Pancreas (tissue), 10 donors: ENCODE measurements around the gene FOXI3. TPM values are rescaled to one million over a fixed set of nuclear protein-coding genes. Genes with fewer than 3 reads are reported as not detected.

Source experiments
- ATAC-seq, 4 donors: fragments of 200-7000 bp; cut with Tn5 transposase; one replicate each; pipeline versions ENCODE4 v1.8.0 to v1.9.1; 2020; ENCODE audit warnings: mild to moderate bottlenecking in 4 of 4, moderate library complexity in 4 of 4
- DNase-seq, 6 donors: peaks; one replicate each; pipeline ENCODE4 v3.0.0-alpha.2; 2020
- FAIRE-seq: peaks from 2 replicates; lab custom pipeline; 2012; peaks lifted over from hg19 to GRCh38; lab: Jason Lieb, UNC
- H3K27ac ChIP-seq, 4 donors: fragments of 200-600 bp; sonication (generic); 1 replicate in 3 of 4; 2 replicates in 1 of 4; pipeline versions ENCODE4 v1.5.0 to v1.8.0; 2020
- H3K27me3 ChIP-seq, 4 donors: fragments of 200-600 bp; one replicate each; pipeline ENCODE4 v1.8.0; 2021
- H3K36me3 ChIP-seq, 3 donors: fragments of 200-600 bp; sonication (generic) in 1 of 3; one replicate each; pipeline versions ENCODE4 v1.5.0 to v1.8.0; 2020 to 2021
- H3K4me1 ChIP-seq, 3 donors: fragments of 200-600 bp; one replicate each; pipeline ENCODE4 v1.8.0; 2021
- H3K4me3 ChIP-seq, 4 donors: fragments of 200-600 bp; sonication (generic) in 2 of 4; one replicate each; pipeline versions ENCODE4 v1.5.0 to v1.8.0; 2020 to 2021
- H3K9me3 ChIP-seq, 4 donors: fragments of 200-600 bp; one replicate each; pipeline ENCODE4 v1.8.0; 2021
- CTCF ChIP-seq, 4 donors: fragments of 200-600 bp; sonication (generic) in 3 of 4; IDR thresholded peaks; one replicate each; pipeline versions ENCODE4 v1.5.0 to v1.8.0; 2021; ENCODE audit warnings: antibody characterized with exemption in 4 of 4
- WGBS, 2 donors: extraction: QIAGEN DNeasy Blood & Tissue Kit; methylation state at CpG; one replicate each; pipeline ENCODE4 v1.1.7; 2013; 5-methylcytosine and 5-hydroxymethylcytosine counted together
- intact Hi-C, 3 donors: fragments of 100-400 bp; cut with DNase I; formaldehyde crosslinking; loops; one replicate each; pipeline versions ENCODE4 v1.11.1 to v1.14.2; 2022
- polyA plus RNA-seq, 2 donors: library from polyadenylated mRNA; stranded (reverse); fragments of 200-250 nt; gene quantifications; one replicate each; pipeline ENCODE4 v1.2.3, GENCODE V29; 2013
- total RNA-seq, 6 donors: library from RNA; stranded (reverse); fragmentation: NEBNext Ultra II Directional in 4 of 6; extraction: Animal tissue kit (Norgen Biotek cat#: 25700) in 4 of 6; gene quantifications; one replicate each; pipeline versions ENCODE4 v1.2.1 to v1.2.4, GENCODE V29; 2021 to 2023
- donor health status: healthy with polysubstance abuse.
- donor health status: DM: no; HTN: no; CAD: no; lungs with moderate emphysema.
- donor health status: DM: no; HTN: no; CAD: no.
- donor health status: control.
- donor health status: control.
- donor health status: Bipolar disorder and iron deficiency.
- donor health status: DM: yes; HTN: yes; CAD: no.
- donor health status: DM: no; HTN: no; CAD: no.
- donor health status: DM: no; HTN: no; CAD: no.
- donor health status: DM: yes; HTN: yes; CAD: no.

Gene FOXI3
- total RNA-seq = not detected
- not detected for polyA plus RNA-seq

- Histone ChIP-seq H3K36me3 (no peaks in the 10 kb centered on the region), H3K4me3 (peak within 1 kb of the TSS in 3 of 4 donors; percentile 10 to 45 (median 43)), H3K27ac (no peak within 1 kb of the TSS), H3K27me3 (peaks cover 4 to 35% (median 19%) of the 10 kb centered on the region in 4 donors), H3K9me3 (no peaks in the 10 kb centered on the region), H3K4me1 (peaks cover 0 to 4% (median 0%) of the 10 kb centered on the region in 3 donors)
- TF ChIP-seq CTCF (IDR thresholded peaks at IDR 0.05) = no peak
- no peak for FAIRE-seq
- ATAC-seq = peak; percentile 61 to 88 (median 74)
- peak in 3 of 6 donors; percentile 18 to 70 (median 54) for DNase-seq
- intact Hi-C loops = loop anchor here in 1 of 3 donors (5.0 kb wide), 1 partner anchor 260 kb away; no protein-coding TSS in a partner anchor
- WGBS, 2 donors = 1% methylated on average over 18 to 48 of the region's 48 CpGs
Observed at GRCh38 chr2:88452565-88452905, at the start of gene FOXI3. TSS of gene FOXI3 (minus strand) at chr2:88452693. CDS start at chr2:88452535, 158 bp downstream.

GRCh38 chr2:88500691-88501090, 48.2 kb upstream of the FOXI3 start:
- intact Hi-C loops = no loop called here
- Histone ChIP-seq H3K27me3 (no peaks in the 10 kb centered on the region), H3K36me3 (no peaks in the 10 kb centered on the region), H3K4me3 (no peak overlapping the region), H3K4me1 (no peaks in the 10 kb centered on the region), H3K9me3 (no peaks in the 10 kb centered on the region), H3K27ac (no peak overlapping the region)
- DNase-seq = no peak
- WGBS, 2 donors = 83 to 92% methylated on average over 2 of the region's 2 CpGs
- TF ChIP-seq CTCF (IDR thresholded peaks at IDR 0.05) = no peak
- no peak for ATAC-seq
- FAIRE-seq = no peak

- WGBS, 2 donors = 16 to 25% methylated on average over 1 of the region's 1 CpG
- Histone ChIP-seq H3K27me3 (no peaks in the 10 kb centered on the region), H3K36me3 (no peaks in the 10 kb centered on the region), H3K9me3 (no peaks in the 10 kb centered on the region), H3K4me1 (no peaks in the 10 kb centered on the region), H3K4me3 (no peak overlapping the region), H3K27ac (no peak overlapping the region)
- no peak for TF ChIP-seq CTCF (IDR thresholded peaks at IDR 0.05)
- no peak for ATAC-seq
- intact Hi-C loops = no loop called here
- DNase-seq = no peak
- FAIRE-seq = no peak
Observed at GRCh38 chr2:88499204-88499603, 46.7 kb upstream of the FOXI3 start.

GRCh38 chr2:88493481-88493880, 41.0 kb upstream of the FOXI3 start:
- Histone ChIP-seq H3K9me3 (no peaks in the 10 kb centered on the region), H3K4me1 (no peaks in the 10 kb centered on the region), H3K36me3 (no peaks in the 10 kb centered on the region), H3K27ac (no peak overlapping the region), H3K27me3 (no peaks in the 10 kb centered on the region), H3K4me3 (no peak overlapping the region)
- TF ChIP-seq CTCF (IDR thresholded peaks at IDR 0.05) = no peak
- no peak for FAIRE-seq
- DNase-seq = no peak
- 55 to 64% methylated on average over 4 of the region's 4 CpGs for WGBS, 2 donors
- no peak for ATAC-seq
- intact Hi-C loops = no loop called here

GRCh38 chr2:88492002-88492401, 39.5 kb upstream of the FOXI3 start:
- H3K4me1 ChIP-seq = no peaks in the 10 kb centered on the region
- no peak for TF ChIP-seq CTCF (IDR thresholded peaks at IDR 0.05)
- 72 to 73% methylated on average over 4 of the region's 4 CpGs for WGBS, 2 donors
- H3K36me3 ChIP-seq = no peaks in the 10 kb centered on the region
- no peaks in the 10 kb centered on the region for H3K27me3 ChIP-seq
- intact Hi-C loops = no loop called here
- FAIRE-seq (no peak), ATAC-seq (no peak), DNase-seq (no peak)
- no peak overlapping the region for H3K27ac ChIP-seq
- H3K9me3 ChIP-seq = no peaks in the 10 kb centered on the region
- no peak overlapping the region for H3K4me3 ChIP-seq
